Left colon (tissue), 2 donors: Measurements from ENCODE around the gene KRTAP10-9. TPM values are rescaled to one million over a fixed set of nuclear protein-coding genes. Genes with fewer than 3 reads are reported as not detected.
"Not testable (repeated sequence)": the region's sequence is repeated elsewhere in the genome, so short reads cannot be mapped to it uniquely, and the experiment has no call there.

ENCODE experiments used
- ATAC-seq: fragments of 200-7000 bp; cut with Tn5 transposase; one replicate; pipeline ENCODE4 v1.9.1; 2020; ENCODE audit warnings: mild to moderate bottlenecking, moderate library complexity
- DNase-seq, 2 donors: peaks; one replicate each; pipeline ENCODE4 v3.0.0-alpha.2; 2020
- intact Hi-C, 2 donors: fragments of 100-400 bp; cut with DNase I in 1 of 2; cut with micrococcal nuclease in 1 of 2; formaldehyde crosslinking; loops; one replicate each; pipeline versions ENCODE4 v1.11.2 to v1.14.0; 2022; cut with DNase I, micrococcal nuclease
- total RNA-seq, 2 donors: library from RNA; stranded (reverse); fragmentation: NEBNext Ultra II Directional; extraction: Animal tissue kit (Norgen Biotek cat#: 25700); gene quantifications; one replicate each; pipeline ENCODE4 v1.2.1, GENCODE V29; 2021
- donor health status: DM: no; HTN: no; CAD: no.
- donor health status: DM: yes; HTN: yes; CAD: no.

Gene KRTAP10-9
- total RNA-seq, 2 donors from 2014 or later: not detected

DNA sequence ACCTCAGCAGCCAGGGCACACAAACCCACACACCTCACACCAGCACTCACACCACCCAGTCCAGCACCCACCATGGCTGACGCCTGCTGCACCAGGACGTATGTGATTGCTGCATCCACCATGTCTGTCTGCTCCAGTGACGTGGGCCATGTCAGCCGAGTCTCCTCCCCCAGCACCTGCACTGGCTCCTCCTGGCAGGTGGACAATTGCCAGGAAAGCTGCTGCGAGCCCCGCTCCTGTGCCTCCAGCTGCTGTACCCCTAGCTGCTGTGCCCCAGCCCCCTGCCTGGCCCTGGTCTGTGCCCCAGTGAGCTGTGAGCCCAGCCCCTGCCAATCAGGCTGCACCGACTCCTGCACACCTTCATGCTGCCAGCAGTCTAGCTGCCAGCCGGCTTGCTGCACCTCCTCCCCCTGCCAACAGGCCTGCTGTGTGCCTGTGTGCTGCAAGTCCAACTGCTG, 14.8 kb upstream of the KRTAP10-9 start, which contains the start of gene KRTAP10-8:
Gene KRTAP10-8 (plus strand): TSS at position 51 of the 458 bp plus-strand sequence. CDS start 22 bp downstream, at position 73.
- no peak for ATAC-seq
- no peak for DNase-seq
- intact Hi-C loops: no loop called here

DNA sequence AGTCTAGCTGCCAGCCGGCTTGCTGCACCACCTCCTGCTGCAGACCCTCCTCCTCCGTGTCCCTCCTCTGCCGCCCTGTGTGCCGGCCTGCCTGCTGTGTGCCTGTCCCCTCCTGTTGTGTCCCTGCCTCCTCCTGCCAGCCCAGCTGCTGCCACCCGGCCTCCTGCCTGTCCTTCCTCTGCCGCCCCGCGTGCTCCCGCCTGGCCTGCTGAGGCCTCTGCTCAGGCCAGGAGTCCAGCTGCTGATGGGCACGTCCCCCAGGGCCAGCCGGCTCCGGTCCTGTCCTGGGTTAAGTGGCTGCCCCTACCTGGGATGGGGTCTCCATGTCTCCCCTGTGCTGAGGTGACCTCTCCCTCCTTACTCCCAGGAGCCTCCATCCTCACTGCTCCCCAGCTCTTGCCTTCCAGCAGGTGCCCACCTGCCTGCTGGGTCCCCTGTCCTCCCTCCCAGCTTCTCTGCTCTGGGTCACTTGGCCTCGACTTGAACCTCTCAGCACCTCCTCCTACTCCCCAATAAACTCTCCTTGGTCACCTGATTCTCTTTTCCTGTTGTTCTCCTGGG, 14.1 kb upstream of the KRTAP10-9 start:
- no peak for DNase-seq
- intact Hi-C loops: no loop called here
- no peak for ATAC-seq

DNA sequence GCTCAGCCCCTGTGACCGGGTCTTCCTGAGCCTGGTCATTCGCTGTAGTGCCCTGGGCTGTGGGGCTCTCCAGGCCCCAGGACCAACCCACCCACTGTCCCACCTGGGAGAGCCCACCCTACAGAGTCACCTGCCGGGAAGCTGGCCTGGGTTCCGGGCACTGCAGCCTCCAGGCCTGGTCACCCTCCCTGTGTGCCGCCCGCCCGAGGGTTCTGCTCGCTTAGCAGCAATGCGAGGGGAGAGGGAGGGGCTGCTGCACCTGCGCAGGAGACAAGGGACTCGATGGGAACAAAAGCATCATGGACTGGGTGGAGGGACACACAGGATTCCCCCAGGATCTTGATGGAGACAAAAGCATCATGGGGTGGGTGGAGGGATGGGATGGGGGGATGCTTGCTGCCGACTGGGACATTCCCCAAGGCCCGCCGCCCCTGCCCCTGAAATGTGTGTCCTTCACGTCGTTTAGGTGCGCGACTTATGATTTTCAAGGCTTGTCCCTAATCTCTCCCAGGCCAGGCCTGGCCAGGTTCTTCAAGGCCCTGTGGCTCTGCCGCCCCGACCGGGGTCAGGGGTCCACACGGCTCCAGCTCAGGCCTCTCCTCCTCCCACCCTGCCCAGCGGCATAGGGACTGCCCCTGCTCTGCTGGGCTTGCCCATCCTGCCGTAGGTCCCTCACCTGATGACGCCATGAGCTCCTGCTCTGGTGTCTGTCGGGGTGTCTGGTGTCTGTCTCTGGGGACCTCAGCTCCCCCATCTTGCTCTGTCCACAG, 13.3 kb upstream of the KRTAP10-9 start:
- DNase-seq (no peak), ATAC-seq (no peak)

DNA sequence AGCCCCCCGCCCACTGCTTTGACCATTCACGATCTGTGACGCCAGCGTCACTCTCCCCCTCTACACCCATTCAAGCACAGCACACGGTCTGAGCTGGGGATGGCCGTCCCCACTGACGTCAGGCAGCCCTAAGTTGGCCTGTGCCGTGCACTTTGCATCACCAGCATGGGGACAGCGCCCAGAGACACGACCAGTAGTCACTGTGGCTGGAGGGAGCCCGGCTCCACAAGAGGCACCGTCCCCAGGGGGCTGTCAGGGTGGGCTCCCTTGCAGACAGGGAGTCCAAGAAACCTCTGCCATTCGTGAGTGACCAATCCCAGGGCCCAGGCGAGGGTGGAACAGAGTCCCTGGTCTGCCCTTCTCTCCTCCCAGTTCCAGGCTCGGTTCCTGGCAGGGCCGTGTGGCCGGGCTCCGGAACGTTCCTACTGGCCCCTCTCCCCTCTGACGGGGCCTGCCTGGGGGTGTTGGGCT, 12.7 kb upstream of the KRTAP10-9 start:
- ATAC-seq: no peak
- intact Hi-C loops: no loop called here
- no peak for DNase-seq

More for the DNA sequence above, 13.3 kb upstream of the KRTAP10-9 start:
- intact Hi-C loops: no loop called here

DNA sequence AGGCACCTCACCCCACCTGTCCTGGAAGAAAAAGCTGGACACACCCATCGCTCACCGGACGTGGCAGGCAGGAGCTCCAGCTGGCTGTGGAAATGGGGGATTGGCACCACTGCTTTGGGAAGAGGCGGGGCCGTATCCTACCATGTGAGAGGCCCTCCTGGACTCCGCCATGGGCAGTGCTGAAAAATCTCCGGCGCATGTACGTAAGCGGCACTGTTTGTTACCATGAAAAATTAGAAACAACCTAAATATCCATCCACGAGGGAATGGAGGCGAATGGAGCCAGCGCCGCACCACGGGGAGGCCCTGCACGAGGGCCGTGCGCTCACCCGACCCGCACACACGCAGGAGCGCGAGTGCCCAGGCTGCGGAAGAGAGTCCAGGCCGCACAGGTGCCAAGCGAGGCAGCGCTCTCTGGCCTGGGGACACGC, 11.9 kb upstream of the KRTAP10-9 start:
- DNase-seq: no peak
- ATAC-seq: no peak
- intact Hi-C loops: no loop called here

DNA sequence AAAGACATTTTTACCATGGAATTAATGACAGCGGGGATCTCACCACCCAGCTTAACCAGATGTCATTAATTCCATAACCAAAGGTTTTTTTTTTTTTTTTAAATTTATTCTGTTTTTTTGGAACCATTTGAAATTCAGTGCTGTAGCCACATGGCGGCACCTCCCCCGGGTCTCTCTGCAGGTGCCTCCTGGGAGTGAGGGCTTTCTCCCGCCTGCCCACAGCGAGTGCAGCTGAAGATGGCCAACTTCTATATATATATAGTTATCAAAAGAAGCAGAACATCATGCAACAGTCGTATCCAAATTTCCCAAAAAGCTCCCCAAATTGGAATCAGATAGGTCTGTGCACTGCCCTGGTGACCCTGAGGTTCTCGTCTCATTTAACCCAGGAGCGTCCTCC, 11.4 kb upstream of the KRTAP10-9 start:
- intact Hi-C loops: no loop called here
- no peak for ATAC-seq
- DNase-seq: no peak

DNA sequence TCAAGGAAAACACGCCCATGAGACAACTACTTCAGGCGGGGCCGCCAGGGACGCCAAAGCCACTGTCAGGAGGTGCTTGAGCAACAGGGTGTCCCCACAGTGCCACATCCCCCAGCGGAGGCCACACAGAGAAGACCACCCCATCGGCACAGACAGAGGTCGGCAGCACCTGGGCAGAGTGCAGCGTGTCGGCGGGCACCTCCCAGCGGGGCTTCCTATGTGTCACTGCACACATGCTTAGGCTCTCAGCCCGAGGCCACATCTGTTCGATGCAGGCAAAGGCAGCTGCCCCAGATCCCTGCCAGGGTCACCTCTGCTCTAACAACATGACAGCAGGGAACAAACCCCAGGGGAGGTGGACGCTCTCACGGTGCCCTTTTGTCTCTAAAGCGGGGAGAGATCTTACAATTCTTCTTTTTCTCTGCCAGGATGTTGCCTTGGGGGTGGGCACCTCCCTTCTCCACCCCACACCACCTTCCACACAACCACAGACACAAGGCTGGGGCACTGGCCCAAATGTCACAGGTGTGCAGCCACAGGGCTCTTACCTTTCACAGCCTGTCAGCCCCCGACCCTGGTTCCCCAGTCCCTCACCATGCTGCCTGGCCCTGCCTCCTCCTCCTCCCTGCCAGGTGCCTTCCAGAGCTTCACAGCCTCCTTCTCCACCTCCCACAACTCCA, 10.8 kb upstream of the KRTAP10-9 start:
- intact Hi-C loops: no loop called here
- ATAC-seq: no peak
- no peak for DNase-seq

DNA sequence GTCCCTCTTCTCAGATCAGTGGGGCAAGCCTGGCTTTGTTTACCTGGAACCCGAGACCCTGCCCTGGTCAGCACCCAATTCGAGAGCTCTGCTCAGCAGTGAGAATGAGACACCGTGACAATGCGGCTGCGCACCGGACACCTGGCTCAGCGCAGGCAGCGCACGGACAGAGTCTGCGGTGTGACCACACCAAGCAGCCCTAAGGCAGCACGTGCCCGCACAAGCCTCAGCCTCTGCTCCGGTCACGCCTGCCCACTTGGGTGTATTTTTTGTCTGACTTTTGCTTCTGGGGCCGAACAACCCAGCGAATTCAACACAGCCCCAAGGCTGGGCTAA, 10.3 kb upstream of the KRTAP10-9 start:
- intact Hi-C loops: no loop called here
- ATAC-seq (no peak), DNase-seq (no peak)

DNA sequence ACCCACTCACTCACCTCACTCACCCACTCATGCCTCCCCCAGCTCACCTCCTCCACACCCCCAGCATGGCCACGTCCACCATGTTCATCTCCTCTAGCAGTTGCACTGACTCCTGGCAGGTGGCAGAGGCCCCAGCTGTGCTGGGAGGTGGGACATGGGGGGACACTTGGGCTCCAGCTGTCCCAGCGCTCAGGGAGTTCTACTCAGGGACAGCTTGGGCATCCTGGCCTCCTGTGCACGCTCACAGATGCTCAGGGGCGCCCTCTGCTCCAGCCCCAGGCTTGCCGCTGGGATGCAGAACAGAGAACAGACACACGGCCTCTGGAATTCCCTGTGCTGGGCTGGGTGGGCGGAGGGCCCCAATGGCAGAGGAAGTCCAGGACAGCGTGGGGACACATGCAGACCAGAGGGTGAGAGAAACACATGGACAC, 9.8 kb upstream of the KRTAP10-9 start:
- ATAC-seq (no peak), DNase-seq (no peak)
- intact Hi-C loops: no loop called here

DNA sequence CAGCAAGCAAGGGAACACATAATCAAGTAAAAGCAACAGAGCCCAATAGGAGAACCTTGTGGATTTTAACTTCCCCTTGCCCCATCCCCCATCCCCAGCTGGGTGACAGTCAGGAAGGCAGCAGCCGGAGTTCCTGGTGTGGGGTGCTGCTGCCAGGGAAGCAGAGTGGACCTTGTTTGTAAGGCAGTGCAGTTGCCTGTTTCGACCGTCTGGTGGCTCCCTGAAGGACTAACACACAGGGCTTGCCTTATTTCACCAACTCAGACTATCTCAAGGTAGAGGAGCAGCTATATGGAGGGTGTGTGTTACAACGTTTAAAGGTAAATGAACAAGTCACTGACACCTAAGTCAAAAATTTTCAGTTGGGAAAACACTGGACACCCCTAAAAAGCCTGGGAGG, 8.4 kb upstream of the KRTAP10-9 start:
- ATAC-seq (peak; percentile 85), DNase-seq (peak in 1 of 2 donors; percentile 35)
- intact Hi-C loops: no loop called here

DNA sequence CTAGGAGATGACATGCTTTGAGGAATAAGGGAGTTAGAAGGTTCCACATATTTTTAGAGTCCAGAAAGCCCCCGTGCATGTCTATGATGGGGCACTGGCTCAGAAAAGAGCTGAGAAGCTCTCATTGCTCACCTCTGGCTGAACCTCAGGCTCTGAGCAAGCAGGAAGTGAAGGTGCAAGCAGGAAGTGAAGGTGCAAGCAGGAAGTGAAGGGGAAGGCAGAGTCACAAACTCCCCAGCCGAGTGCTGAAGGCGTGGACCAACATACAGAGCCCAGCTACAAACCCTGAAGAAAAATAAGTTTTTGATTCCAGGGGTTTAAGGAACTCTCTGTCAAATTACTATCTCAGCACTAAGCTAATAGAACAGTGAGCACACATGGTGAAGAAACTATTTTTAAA, 8.0 kb upstream of the KRTAP10-9 start:
- no peak for DNase-seq
- intact Hi-C loops: no loop called here
- peak; percentile 84 for ATAC-seq

DNA sequence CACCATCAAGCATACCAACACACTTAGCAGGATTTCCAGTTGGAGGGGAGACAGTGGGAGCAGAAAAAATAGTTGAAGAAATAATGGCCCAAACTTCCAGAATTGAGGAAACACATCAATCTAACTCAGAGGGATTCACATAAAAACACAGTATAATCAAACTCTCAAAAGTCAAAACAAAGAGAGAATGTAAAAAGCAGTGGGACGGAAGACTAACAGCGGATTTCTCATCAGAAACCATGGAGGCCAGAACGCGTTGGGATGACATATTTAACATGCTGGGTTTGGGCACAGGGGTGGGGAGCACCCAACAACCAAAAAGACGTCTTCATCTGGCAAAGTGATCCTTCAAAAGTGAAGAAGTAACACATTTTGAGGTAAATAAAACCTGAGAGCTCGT, 7.0 kb upstream of the KRTAP10-9 start:
- ATAC-seq (no peak), DNase-seq (no peak)
- intact Hi-C loops: no loop called here

DNA sequence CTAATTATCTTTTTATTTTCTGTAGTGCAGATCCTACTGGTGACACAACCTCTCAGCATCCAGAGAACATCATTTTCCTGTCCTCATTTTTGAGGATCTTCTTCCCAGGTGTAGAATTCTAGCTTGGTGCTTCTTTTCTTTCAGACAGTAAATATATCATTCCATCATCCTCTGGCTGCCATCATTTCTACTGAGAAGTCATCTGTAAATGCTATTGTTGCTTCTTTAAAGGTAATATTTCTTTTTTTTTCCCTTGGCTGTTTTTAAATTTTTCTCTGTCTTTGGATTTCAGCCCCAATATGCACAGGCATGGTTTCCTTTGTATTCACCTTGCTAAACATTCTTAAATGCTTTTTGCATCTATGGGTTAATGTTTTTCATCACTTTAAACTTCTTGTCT, 3.3 kb upstream of the KRTAP10-9 start:
- ATAC-seq (no peak), DNase-seq (no peak)
- intact Hi-C loops: no loop called here

DNA sequence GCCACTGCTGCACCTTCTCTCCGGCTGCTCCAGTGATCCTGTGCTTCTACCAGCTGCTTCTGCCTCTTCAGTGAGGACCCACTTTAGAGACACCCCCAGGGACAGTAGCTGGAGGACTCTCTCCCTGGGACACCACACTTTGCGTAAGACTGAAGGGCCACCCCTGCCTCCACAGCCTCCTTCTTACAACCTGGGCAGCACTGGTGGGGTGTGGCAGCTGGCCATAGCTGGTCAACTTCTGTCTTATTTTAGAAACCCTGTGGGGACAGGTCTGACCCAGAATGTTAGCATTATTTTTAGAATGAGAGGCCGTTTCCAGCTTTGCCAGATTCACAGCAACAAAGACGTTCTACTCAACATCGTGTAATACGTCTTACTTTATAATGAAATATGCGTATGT, 1.1 kb upstream of the KRTAP10-9 start:
- DNase-seq (no peak), ATAC-seq (no peak)
- intact Hi-C loops: no loop called here

DNA sequence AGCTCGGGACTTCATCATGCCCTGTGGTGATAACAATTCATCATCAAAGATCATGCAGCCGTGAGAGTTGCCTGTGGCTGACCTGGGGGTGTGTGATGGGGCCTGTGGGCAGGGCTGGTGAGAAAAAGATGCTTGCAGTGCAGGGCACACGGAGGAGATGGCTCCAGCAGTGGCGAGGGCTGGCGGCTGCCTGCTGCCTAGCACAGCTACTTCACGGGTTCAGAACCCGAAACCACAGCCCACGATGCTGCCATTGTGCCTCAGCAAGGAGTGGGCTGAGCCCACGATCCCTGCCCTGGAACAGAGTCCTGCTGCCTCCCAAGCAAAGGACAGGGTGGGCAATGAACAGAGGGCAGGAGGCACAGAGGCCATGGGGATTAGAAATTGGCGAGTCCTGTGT, 631 bp upstream of the KRTAP10-9 start:
- no peak for ATAC-seq
- intact Hi-C loops: no loop called here
- no peak for DNase-seq

DNA sequence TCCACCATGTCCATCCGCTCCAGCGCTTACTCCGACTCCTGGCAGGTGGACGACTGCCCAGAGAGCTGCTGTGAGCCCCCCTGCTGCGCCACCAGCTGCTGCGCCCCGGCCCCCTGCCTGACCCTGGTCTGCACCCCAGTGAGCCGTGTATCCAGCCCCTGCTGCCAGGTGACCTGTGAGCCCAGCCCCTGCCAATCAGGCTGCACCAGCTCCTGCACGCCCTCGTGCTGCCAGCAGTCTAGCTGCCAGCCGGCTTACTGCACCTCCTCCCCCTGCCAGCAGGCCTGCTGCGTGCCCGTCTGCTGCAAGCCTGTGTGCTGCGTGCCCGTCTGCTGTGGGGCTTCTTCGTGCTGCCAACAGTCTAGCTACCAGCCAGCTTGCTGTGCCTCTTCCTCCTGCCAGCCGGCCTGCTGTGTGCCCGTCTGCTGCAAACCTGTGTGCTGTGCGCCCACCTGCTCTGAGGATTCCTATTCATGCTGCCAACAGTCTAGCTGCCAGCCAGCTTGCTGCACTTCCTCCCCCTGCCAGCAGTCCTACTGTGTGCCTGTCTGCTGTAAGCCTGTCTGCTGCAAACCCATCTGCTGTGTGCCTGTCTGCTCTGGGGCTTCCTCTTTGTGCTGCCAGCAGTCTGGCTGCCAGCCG, 409 bp downstream of the KRTAP10-9 start:
- DNase-seq, ATAC-seq, intact Hi-C loops: not testable (repeated sequence)

DNA sequence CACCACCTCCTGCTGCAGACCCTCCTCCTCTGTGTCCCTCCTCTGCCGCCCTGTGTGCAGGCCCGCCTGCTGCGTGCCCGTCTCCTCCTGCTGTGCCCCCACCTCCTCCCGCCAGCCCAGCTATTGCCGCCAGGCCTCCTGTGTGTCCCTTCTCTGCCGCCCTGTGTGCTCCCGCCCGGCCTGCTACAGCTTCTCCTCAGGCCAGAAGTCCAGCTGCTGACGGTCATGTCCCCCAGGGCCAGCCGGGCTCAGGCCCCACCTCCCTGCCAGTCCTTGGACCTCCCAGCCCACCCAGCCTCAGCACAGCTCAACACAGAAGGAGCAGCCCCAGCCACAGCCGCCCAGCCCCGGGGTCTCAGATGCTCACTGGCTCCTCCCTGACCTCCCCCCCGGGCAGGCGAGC, 939 bp downstream of the KRTAP10-9 start:
- DNase-seq: not testable (repeated sequence)

DNA sequence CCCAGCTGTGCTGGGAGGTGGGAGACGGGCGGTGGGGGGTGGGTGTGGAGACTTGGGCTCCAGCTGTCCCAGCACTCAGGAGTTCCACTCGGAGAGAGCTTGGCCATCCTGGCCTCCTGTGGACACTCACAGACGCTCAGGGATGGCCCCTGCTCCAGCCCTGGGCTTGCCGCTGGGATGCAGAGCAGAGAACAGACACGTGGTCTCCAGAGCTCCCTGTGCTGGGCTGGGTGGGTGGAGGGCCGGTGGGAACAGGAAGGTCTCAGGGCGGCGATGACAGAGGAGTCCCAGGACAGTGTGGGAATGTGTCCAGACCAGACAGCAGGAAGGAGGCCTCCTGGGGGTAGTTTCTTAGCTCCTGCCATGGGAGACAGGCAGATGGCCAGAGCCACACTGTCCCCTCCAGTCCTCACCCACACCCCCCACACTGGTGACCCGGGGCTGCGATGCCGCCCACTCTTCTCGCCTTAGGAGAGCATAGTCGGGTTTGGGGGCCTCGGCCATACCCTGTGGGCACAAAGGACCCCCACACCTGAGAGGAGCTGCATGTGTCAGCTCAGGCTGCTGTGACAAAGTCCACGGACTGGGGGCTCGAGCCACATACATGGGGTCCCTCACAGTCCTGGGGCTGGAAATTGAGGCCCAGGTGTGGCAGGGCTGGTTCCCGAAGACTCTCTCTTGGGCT, 2.0 kb downstream of the KRTAP10-9 start:
- intact Hi-C loops: no loop called here
- ATAC-seq: no peak
- DNase-seq: no peak

More for the DNA sequence above, 939 bp downstream of the KRTAP10-9 start:
- intact Hi-C loops, ATAC-seq: not testable (repeated sequence)

DNA sequence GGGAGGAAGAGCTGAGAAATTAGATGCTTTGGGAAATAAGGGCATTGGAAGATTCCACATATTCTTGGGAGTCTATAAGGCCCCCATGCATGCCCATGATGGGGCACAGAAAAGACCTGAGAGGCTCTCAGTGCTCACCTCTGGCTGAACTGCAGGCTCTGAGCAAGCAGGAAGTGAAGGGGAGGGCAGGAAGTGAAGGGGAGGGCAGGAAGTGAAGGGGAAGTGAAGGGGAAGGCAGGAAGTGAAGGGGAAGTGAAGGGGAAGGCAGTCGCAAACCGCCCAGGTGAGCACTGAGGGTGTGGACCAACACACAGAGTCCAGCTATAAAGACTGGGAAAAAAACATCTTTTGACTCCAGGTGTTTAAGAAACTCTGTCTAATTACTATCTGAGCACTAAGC, 3.5 kb downstream of the KRTAP10-9 start:
- DNase-seq (no peak), ATAC-seq (no peak)
- intact Hi-C loops: no loop called here
